HG02798 (cell line): ENCODE results near the gene GNAT3.

ENCODE experiments used
- ATAC-seq: cut with Tn5 transposase; IDR thresholded peaks from one replicate; pipeline ENCODE4 v1.9.1; 2021; ENCODE audit warnings: mild to moderate bottlenecking; ENCODE audit not compliant: unreplicated experiment, poor library complexity

GNAT3 gene

DNA sequence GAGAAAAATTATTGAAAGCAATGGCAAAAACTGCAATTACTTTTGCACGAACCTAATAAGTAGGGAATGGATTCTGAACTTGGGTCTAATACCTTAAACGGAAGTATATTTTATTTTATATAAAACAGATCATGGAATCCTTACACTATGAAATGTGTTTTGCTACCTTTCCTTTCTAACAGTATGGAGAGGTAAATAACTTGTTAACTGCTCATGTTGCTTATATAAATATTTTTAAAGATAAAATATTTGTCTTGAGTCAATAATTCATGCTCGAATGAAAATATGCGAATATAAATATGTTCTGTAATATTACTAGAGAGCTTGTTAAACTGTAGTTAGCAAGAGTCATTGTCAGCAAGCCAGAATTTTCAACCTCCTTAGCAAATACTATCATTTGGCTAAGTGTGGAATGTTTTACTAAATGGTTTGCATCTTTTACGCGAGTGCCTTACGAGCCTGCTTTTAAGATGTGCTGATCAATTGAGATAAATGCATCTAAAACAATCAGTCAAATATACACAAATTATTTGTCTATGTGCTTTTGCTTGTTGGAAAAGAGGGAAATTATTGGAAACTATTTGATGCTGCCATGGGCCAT is 5.9 kb downstream of the GNAT3 start:
- no peak for ATAC-seq

GRCh38 chr7:80500325-80500724 is 11.5 kb downstream of the GNAT3 start:
- no peak for ATAC-seq

DNA sequence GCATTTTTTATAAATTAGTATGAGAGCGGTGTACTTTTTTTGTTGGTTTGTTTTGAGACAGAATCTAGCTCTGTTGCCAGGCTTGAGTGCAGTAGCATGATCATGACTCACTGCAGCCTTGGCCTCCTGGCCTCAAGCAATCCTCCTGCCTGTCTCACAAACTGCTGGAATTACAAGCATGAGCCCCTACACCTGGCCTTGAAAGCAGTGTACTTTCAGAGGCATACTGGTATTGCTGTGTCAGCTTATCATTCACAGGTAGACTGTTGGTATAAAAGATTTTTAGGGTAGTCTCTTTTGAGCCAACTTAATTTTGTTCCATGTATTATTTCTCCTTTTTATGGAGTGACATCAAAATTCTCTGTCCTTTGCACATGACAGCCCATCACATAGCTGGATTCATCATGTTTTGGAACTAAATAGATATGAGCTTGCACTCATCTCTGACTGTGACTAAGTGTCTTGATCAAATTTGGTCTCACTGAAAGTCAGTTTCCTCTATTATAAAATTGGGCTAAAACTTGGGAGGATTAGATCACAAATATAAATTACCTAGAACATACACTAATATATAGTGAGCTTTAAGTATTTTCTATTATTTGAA is 12.4 kb downstream of the GNAT3 start:
- no peak for ATAC-seq

- ATAC-seq: no peak
These were observed 13.1 kb downstream of the GNAT3 start for GRCh38 chr7:80498481-80499349.

DNA sequence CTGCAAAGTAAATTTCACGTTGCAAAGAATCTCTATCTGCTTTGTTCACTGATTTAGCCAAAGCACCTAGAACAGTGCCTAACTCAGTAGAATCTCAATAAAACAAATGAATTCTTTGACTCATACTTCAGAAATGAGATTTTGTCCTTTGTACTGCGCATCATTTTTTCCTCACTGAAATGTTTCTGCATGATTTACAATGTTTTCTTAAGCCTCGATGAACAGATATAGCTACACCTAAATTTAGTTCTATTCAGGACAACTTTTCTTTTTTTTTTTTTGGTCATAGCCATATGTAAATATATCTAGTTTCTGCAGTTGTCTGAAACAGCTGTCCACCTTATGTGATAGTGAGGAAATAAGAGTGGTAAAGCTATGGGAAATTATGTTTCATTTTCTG is 15.3 kb downstream of the GNAT3 start:
- ATAC-seq: no peak

DNA sequence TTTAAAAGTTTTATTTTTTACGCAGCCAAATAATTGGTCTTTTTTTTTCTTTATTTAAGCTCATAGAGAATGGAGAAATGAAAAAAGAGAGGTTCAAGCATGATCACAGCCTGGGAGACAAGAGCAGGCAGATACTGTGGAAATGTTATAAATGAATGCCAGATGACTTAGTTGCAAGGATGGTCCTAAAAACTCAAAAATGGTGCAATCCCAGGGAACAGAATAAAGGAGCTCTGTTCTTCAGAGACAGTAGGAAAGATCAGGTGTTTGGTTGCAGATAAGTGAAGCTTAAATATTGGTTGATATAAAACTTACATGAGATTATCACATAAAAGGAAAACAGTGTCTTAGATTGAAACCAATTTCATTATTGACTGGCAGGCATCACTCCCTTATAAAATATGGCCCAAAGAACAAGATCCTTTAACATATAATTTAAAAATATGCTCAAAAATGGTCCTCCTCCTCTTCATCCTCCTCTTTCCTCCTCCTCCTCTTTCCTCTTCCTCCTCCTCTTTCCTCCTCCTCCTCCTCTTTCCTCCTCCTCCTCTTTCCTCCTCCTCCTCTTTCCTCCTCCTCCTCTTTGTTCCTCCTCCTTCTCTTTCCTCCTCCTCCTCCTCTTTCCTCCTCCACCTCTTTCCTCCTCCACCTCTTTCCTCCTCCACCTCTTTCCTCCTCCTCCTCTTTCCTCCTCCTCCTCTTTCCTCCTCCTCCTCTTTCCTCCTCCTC is 18.6 kb downstream of the GNAT3 start:
- no peak for ATAC-seq

- no peak for ATAC-seq
These were observed 20.4 kb downstream of the GNAT3 start for GRCh38 chr7:80491462-80491861.

- ATAC-seq: no peak
These were observed 23.0 kb downstream of the GNAT3 start for GRCh38 chr7:80488851-80489370.

- ATAC-seq: no peak
These were observed 23.5 kb downstream of the GNAT3 start for GRCh38 chr7:80488406-80488805.

DNA sequence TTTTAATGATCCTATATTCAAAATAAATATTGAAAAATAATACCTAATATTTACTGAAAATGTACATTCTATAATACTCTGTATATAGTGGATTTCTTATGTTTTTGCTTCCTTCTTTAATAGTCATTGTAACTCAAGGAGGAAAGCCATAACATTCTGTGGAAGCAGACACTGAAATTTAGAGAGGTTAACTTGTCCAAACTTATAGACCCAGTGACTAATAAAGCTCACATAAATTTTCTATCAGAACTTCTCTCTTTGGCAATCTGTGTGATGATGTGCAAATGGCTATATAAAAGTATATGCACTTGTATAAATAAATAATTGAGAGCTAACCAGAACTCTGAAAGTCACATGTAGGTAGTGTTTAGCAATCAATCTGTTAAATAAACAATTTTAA is 26.1 kb downstream of the GNAT3 start:
- ATAC-seq: no peak

DNA sequence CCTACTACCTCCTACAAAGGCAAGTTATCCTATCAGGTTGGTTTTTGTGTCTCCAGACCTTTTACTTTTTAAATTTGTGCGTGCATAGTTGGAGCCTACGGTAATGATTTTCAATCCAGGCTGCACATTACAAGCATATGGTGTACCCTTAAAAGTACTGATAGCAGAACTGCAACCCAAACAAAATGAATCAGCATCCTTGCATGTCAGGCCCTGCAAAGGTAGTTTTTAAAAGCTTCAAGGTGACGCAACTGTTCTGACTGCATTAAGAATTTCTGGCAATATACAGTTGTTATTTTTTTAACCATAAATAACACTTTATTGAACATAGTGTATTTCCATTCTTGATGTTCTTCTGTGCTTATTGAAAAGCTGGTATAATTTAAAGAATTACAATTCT is 28.9 kb downstream of the GNAT3 start:
- ATAC-seq: no peak

DNA sequence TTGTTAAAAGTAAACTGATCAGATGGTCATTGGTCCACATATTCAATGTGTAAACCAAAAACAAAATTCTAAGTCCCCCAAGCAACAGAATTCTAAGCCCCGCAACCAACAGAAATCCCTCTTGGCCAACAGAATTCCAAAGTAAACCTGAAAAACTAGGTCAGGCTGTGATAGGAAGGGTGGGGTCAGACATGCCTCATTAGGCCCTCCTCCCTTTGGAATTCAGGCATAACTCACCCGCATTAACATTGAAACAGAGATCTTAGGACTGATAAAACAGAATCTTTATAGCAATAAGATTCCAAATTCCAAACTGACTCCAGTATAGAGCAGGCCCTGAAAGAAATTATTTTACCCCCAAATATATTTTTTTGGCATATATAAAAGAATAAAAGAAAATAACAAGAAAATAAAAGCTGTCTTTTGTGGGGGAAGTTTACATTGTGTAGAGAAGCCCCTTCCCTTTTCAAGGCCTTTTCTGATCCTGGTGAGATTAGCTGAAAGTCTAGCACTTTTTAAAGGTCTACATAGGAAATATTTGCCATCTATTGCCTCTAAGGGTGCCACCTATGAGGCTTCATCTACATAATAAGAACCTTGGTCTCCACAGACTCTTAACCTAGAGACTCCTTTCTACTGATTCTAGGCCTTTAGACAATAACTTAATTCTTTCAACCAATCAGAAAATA is 30.5 kb downstream of the GNAT3 start:
- no peak for ATAC-seq

- ATAC-seq: no peak
These were observed 31.3 kb downstream of the GNAT3 start for GRCh38 chr7:80480566-80480965.

DNA sequence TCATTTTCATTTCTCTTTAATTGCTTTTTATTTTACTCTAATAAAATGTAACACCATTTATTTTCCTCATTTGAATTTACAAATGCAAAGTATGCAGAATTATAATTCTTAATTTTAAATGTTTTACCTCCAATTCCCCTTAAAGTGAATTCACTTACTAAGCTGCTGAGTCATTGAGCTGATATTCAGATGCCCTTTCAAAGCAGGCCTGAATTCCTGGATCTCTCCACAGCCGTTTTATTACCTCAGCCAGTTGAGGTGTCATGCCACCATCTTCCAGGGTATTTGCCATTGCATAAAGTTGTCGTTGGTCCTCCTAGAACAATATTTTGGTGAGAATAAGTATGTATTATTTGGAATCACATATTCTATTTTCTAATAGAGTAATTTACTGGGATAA is 33.2 kb downstream of the GNAT3 start:
- no peak for ATAC-seq

GRCh38 chr7:80476035-80476434 is 35.8 kb downstream of the GNAT3 start:
- no peak for ATAC-seq

DNA sequence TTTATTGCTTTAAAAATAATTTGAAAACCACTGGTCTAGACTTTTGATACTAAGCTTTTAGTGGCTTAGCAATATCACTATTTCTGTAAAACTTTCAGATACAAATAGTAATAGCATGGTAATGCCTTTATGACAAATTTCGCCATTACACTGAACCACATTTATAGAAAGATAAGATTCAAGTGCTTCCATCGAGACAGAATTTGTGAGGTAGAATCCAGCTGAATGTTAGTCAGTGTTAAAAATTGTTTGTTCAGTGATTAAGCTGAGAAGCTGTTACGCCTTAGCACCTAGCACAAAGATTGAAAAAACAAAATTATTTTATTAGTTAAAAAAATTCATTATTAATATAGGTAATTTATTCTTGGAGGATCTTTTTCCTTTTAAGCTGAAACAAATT is 36.5 kb downstream of the GNAT3 start:
- no peak for ATAC-seq

- ATAC-seq: no peak
These were observed 38.1 kb downstream of the GNAT3 start for GRCh38 chr7:80473751-80474150.

- no peak for ATAC-seq
These were observed 39.2 kb downstream of the GNAT3 start for GRCh38 chr7:80472491-80473200.

- no peak for ATAC-seq
These were observed 42.7 kb downstream of the GNAT3 start for GRCh38 chr7:80468931-80469714.
